HG03066 (cell line): ENCODE measurements around the gene INSYN1.
"Not testable (repeated sequence)": the region's sequence is repeated elsewhere in the genome, so short reads cannot be mapped to it uniquely, and the experiment has no call there.

Experiments used
- ATAC-seq: cut with Tn5 transposase; IDR thresholded peaks from one replicate; pipeline ENCODE4 v1.9.1; 2021; ENCODE audit warnings: low read depth; ENCODE audit not compliant: unreplicated experiment

The INSYN1 gene

DNA sequence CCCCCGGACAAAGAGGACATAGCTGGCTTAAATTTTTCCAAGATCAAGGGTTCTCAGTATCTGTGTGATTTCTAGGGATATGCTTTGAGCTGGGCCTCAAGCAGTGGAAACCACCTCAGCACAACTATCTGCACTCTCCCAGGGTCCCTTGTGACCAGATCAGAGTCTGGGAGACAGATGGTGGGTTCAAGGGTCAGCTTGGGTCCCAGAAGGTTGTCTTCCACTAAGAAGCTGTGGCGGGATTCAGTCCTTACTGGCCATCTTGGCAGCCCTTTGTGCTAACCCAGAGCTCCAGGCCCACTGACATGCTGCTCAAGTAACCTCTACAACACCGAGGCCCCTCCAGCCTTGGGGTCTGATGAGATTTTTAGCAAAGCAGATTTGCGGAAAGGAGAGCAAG lies 2.7 kb downstream of the INSYN1 start:
- ATAC-seq, result no peak

DNA sequence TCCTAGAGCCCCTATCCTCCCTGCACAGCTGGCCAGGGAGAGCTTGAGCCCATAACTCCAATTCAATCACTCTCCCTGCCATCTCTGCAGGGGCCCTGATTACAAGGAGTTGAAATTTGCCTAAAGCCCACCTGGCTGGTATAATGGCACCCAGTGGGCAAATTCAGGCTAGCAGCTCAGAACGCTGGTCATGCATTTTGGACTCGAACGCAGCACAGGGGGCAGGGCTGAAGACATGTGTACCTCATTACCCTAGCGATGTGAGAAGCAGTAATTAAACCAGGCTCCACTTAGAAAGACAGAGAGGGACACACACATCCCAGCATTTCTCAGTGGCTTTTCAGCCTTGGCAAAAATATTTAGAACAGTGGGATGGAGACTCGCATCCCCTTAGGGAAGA lies 3.2 kb downstream of the INSYN1 start:
- ATAC-seq, result no peak

DNA sequence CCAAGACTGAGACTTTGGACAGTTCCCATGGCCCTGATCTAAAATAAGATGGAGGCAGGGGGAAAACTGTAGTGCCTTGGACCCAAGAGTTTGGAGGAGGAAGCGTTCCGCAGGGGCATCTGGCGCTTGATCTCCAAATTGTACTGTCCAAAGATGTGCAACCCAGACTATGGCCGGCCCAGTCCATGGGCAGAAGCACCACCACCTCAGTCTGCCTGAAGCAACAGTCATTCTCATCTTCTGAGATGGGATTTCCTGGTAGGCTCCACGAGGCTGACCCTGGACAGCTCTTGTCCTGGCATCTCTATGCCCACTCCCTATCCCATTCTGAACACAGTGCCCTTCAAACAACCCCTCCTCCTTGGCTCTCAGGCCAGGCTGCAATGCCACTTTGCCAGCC lies 3.6 kb downstream of the INSYN1 start:
- no peak for ATAC-seq

DNA sequence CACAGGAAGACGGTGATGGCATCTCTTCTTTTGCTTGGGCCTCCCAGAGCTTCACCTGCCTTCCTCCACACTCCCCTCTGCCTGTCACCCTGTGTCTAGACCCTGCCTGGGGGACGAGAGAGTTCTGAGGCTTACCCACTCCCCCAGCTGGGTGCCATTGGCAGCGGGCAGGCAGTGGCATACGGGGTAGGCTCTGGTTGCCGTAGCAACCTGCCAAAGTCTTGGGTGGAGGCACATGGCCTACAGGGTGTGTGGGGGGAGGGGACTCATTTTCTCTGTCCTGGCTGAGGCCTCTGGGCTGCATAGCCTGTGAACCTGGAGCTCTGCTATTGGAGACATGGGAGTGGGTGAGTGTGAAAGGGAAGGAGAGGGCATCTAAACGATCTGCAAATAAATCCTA lies 4.4 kb downstream of the INSYN1 start:
- ATAC-seq, result no peak

DNA sequence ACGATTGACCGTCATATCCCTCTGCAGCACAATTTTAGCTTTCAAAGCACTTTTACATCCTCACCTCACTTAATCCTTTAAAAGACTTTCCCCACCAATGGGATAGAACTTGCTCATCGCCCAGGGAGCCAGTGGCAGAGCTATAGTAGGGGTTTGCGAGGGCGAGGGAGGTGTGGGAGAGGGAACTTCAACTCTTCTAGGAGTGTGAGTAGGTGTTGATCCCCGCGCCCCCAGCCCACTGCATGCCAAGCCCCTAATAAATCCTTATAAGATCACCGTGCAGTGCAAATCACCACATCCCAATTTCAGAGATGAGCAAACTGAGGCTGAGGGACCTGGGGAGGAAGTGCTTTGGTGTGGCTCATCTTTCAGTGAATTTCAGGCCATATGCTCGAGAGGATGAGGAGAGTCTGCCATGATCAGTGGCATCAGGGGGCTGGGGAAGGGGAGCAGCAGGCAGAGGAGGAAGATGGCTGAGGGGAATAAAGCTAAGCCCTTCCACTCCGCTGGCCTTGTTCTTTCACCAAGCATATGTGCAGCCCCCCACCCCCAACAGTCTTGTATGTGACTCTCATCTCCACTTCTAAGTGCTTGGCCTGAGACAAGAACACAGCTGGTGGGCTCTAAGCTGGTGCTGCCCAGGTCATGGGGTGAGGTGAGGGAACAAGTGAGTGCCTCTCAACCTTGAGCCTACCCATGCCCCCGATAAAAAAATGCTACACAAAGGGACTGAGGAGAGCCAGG lies 5.1 kb downstream of the INSYN1 start:
- ATAC-seq, result no peak

DNA sequence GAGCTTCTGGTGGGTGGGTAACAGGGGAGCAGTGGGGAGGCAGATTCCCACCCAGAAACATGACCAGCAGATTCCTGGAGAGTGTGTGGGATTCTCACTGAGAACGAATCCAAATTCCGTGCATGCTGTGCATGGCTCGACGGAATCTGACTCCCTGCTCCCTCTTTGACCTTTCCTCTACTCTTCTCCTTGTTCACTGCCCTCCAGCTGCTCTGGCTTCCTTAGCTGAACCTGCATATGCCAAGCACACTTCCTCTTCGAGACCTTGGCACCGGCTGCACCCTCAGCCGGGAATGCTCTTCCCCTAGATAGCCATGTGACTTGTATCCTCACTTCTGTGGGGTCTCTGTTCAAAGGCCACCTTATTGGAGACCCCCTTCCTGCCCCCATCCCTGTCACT lies 6.3 kb downstream of the INSYN1 start:
- no peak for ATAC-seq

DNA sequence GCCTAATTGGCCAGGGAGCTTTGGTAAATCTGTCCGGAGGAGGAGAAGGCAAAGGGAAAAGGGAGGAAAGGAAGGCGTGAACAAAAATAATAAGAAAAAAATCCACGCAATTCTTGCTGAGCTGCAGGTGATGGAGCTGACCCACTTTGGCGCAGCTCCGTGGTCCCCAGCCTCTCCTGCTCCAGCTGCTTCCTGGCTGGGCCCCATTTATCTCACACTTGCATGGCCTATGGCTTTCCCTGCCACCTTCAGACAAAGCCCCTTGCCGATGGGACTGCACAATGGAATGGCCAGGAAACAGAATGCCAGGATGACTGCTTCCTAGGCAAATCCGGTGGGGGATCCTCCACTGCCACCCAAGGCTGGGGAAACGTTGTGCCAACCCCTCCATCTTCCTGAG lies 6.9 kb downstream of the INSYN1 start:
- no peak for ATAC-seq

DNA sequence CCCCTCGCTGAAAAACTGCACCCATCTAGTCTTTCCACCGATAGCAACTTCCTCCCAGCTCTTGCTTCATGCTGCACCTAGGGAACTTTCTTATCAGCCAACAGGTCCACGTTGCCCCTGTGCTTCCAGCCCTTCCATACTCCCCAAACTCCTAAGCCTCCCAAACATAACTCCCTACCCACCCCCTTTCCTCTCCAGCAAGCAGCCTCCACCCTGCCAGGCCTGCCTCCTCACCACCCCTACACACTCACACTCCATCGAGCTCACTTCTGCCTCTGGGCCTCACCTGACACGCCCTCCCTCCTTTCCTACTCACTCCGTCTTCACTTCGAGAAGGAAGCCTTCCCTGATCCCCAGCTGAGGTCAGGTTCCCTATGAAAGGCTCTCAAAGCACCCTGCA lies 8.1 kb downstream of the INSYN1 start:
- no peak for ATAC-seq

DNA sequence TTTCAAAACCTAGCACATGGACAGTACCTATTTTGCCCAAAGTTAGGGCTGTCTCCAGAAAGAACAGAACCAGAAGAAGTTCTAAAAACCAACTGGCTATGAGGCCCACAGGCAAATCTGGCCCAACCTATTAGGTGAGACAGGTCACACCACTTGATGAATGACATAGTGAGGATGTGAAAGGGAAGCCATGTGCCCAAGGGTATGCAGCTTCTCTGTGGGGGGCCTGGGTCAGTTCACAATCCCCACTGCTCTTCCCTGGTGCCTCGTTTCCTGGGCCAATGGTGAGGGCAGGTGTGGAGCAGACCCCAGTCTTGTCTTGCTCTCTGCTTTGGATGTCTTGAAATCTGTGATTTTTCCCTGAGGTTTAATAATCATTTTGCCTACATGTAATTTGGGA lies 8.9 kb downstream of the INSYN1 start:
- no peak for ATAC-seq

DNA sequence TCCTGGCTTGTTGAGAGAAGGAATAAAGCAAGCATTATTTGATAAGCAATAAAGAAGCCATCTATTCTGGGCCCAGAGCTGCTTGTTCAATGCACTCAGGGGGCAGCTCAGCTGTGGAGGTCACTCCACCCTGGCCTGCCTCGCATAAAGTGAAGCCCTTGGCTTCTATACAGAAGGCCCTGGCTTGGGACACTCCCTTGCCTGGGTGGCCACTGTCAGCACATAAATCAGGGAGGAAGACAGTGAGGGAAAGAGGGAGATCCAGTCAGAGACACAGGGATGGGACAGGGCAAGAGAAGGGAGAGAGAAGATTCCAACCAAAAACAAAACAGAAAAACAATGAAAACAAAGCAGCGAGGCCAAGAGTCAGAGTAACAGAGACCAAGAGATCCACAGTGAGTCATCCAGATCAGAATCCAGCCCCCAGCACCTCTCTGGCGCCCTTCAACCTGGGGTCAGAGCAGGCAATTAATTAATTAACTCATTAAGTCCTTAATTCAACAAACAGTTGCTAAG lies 11.8 kb downstream of the INSYN1 start:
- ATAC-seq, result no peak

DNA sequence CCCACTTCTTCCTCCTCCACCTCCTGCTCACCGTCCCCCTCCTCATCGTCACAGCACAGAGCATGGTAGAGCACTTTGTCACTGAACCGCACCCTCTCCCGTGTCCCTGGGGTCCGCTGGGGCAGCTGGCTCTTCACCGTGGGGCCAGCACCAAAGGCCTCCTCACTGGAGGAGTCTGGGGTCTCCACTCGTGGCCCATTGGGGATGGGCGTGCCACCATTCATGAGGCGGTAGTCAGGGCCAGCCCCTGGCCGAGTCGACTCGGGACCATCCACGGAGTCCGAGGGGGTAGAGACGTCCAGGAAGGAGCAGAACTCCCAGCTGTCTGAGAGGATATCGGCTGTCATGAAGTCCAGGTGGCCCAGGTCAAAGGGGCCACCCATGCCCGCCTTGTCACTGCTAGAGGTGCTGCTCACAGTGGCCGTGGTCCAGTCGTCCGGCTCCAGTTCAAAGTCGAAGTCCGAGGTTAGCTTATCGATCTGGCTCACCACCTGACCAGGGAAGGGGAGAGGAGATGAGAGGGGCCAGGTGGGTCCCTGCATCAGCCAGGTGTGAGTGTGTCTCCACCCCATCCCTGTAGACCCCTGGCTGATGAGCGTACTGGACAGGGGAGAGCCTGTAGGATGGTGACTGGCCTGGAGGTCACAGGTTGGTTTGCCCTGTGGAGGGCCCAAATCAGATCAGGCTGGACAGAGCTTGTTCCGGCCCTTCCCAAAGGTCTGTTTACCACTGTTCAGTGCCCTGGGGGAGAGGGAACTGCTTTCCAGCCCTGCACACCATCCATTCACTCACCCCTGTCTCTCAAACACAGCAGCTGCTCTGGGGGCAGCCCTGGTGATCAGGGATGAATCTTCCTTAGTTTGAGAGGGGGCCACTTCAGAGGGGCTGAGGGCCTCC lies 12.8 kb downstream of the INSYN1 start:
- ATAC-seq, result no peak

DNA sequence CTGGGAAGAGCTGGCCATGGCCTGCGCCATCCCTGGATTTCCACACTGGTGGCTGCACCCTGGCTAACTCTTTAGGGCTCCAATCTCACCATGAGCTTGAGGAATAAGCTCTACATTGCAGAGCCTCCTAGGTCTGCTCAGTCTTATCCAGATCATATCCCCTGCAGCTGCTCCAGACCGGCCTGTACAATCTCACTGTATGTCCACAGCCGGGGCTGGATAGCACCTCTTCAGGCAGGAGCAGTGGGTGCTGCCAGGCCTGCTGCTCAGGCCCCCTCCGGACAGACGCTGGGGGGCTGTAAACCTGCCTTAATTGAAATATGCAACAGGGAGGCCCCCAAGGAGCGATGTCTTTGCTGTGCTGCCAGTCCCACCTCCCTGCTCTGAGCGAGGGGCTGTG lies 15.6 kb downstream of the INSYN1 start:
- ATAC-seq, result no peak

DNA sequence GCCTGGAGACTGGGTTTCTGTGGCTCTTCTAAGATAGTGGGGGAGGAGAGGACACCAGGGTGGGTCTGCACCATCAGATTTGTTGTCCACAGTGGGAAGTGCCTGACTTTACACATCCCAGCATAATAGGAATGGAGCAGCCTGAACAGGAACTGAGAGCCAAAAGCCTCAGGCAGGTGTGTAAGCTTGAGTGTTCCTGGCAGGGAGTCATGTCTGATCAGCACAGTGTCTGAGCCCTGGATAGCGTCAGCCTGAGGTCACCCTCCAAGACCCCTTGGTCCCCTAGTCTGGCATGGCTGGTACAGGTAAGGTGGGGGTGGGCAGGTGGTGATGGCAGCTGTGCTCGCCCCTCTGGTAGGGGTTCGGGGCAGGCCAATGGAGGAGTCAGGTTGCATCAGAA lies 20.2 kb downstream of the INSYN1 start:
- no peak for ATAC-seq

DNA sequence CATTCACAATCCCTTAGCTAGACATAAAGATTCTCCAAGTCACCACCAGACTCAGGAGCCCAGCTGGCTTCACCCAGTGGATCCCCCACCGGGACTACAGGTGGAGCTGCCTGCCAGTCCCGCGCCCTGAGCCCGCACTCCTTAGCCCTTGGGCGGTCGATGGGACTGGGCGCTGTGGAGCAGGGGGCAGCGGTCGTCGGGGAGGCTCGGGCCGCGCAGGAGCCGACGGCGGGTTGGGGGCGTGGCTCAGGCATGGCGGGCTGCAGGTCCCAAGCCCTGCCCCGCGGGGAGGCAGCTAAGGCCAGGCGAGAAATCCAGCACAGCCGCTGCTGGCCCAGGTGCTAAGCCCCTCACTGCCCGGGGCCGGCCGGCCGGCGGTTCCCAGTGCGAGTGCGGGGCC lies 21.1 kb downstream of the INSYN1 start:
- not testable (repeated sequence) for ATAC-seq

DNA sequence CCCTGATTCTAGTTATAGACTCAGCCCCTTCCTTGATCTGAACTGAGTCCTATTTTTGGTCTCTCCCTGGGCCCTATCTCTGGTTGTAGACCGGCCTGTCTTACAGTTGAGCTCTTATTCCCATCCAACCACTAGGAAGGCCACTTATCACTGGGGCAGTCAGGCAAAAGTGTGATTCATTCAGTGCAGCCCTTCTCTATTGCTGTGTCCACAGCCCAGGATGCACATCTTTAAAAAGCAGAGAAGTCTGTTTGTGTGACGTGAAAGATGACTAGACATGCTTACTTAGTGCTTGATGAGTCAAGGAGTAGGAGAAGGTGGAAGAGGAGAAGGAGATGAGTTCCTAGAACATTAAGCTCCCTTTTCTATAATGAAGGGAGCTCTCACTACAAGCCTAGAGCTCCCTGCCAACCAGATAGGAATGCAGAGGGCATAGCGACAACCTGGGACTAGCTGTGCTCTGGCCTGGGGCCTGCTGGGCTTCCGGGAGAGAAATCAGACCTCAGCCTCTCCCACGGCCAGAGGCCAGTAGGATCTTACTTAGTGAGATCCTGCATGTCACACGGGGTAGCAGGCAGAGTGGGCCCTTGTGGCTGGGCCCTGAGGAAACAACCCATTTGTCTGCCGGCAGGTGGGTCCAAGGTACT lies 25.7 kb downstream of the INSYN1 start:
- no peak for ATAC-seq

DNA sequence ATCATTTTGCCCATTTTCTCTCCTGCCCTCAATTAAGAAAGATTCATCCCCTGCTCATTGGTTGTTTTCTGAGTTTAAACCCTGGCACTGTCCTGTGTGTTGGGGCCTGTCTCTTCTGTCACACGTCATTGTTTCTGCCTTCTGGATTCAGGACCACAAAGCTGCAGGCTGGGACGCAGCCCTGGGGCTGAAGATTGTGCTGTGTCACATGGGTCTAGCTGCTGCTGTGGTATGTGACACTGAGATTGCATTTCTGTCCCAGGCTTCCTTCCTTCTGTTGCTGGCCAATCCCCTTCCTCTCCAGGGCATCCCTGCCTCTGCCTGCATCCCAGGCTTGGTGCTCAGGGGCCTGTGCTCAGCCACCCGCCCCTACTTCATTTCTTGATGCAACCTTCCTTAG lies 28.9 kb downstream of the INSYN1 start:
- no peak for ATAC-seq

DNA sequence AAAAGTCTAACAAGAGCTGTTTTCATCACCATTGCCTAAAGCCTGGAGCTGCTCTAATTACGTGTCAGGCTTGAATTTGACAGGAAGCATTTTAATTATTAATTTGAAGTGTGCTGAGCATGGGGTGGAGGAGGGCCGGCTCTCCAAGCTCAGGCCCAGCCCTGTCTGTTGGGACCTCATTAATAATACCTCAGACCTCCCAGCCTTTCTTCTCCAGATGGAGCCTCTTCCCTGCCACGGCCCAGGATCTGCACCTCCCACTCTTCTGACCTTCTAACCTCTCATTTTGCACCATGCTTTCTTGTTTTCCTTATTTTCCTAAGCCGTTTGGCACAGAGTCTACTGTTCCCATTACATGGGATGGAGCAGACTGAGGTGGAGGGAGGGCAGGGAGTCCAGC lies 30.0 kb downstream of the INSYN1 start:
- ATAC-seq, result no peak

DNA sequence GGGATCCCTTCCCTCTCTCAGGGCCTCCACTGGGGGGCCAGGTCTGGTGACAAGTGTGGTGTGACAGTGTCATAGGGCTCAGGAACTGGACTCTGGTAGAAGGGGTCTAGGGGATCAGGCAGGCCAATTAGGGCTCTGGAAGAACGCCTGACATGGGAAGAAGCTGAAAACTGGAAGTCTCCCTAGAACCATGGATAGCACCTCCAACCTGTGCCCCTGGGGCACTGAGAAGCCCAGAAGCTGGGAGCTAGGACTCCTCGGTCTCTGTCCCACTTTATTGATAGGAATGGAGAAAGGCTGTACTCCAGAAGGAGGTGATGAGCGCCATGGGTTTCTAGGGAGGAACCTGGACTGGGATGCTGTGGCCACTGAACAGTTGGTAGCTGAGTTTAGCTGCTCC lies 30.7 kb downstream of the INSYN1 start:
- no peak for ATAC-seq

DNA sequence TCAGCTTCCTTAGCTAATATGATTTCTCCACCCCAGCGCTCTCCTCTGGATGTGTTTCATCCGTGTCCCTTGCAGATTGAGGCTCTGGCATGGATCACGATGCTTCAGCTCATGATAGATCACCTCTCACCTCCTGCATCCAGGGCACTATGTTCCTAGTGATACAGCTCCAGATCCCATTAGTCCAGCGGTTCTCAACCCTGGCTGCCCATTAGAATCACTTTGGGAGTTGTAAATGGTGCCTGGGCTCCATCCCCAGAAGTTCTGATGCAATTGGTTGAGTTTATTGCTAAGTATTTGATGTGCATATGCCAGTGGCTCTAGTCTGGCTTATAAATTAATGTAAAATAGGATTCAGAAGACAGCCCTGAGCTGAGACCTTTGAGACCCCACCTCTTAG lies 34.5 kb downstream of the INSYN1 start:
- no peak for ATAC-seq

DNA sequence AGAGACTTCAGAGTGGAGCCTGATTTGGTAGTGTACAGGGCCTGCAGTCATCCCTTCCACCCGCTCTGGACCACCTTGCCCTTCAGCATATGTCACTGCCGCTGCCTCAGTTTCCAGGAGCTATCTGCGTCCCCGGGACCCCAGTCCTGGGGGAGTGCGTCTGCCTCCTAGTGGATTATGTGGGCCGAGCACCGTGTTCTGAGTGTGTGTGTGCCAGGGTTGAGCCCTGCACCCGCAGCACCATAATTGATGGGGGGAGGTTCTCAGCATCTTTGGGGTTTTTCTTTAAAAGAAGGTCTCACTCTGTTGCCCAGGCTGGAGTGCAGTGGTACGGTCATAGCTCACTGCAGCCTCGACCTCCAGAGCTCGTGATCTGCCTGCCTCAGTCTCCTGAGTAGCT lies 35.3 kb downstream of the INSYN1 start:
- no peak for ATAC-seq

DNA sequence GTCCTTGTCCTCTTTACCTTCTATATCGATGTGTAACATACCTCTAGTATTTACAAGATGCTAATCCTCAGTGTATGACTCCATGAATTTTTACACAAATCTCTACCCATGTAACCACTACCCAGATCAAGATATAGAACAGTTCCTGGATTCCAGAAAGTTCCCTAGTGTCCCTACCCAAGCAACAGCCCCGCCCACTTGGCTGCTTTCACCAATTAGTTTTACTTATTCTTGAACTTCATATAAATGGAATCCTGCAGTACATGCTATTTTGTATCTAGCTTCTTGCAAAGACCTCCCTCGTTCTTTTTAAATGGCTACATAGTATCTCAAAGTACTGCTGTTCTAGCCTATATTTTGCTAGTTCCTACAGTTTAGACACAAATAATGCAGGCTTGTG lies 35.9 kb downstream of the INSYN1 start:
- ATAC-seq, result no peak
